ENCODE measurements around the gene POLN.

GRCh38 chr4:2051086-2051485 is 190.8 kb downstream of the POLN start:
- TF ChIP-seq CTCF (IDR thresholded peaks at IDR 0.05) (no peak), POLR2A (IDR thresholded peaks at IDR 0.05) (no peak), EP300 (IDR thresholded peaks at IDR 0.05) (no peak)

Data from stomach (tissue), 4 donors.